CD1c-positive myeloid dendritic cell (primary cell): ENCODE data around the gene CUTC.
"Not testable (repeated sequence)": the region's sequence is repeated elsewhere in the genome, so short reads cannot be mapped to it uniquely, and the experiment has no call there.

Source experiments
- DNase-seq: peaks from one replicate; pipeline ENCODE4 v3.0.0-alpha.2; 2016; ENCODE audit errors: extremely low spot score

Gene CUTC, protein sequence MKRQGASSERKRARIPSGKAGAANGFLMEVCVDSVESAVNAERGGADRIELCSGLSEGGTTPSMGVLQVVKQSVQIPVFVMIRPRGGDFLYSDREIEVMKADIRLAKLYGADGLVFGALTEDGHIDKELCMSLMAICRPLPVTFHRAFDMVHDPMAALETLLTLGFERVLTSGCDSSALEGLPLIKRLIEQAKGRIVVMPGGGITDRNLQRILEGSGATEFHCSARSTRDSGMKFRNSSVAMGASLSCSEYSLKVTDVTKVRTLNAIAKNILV

DNA sequence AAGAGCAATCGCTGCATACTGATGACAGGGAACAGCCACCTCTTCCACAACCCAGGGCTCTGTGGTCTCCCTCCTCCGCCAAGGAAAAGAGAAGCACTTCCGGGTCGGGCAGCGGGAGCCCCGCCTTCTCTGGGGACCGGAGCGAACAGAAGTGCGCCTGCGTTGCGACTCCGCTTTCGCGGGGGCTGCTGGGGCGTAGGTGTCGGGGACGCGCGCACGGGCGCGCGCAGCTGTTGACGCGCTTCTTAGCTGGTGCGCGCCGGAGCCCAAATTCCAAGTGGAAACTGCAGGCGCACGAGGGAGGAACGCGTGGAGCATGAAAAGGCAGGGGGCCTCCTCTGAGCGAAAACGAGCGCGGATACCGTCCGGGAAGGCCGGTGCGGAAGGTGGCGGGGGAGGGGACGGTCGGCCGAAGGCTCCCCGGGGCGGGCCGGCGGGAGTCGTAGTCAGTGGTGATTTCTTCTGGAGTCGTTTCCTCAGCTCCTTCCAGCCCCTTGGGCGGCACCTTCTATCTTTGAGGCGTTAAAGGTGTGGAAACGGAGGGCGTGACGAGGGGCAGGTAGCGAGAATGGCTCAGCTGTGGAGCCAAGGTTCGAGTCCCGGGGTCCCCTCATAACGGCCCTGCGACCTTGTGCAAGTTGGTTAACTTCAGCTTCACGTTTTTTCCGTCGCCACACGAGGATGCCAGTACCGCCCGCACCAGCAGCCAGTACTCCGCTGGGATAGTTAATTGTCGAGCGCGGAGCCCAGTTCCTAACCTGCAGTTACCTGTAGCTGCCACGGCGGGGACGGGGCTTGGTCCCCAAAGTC, at the start of gene CUTC, which contains the start of gene COX15:
Gene CUTC, plus strand, starts transcription at position 202 of the 810 bp plus-strand sequence. Its CDS starts 115 bp downstream, at position 317.
Gene COX15, minus strand, starts transcription at position 95 of the 810 bp plus-strand sequence. Its CDS starts 78 bp downstream, at position 17.
- peak; percentile 98 for DNase-seq

DNA sequence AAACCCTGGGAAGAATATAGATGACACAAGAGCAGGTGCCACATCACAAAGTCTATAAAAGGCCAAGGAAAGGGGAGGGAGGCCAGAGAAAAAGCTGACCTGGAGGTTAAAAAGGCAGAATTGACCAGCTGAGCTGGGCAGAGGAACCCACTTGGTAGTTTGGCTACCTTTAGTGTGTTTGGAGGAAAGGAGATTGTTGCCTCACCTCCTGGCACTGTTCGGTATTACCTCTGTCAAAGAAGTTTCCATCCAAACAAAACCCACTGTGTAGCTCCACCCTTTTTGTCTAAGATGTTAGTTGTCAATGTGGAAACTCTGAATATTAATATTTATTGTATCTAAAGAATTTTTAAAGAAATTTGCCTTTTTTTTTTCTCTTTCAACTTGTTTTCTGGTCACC, 49.3 kb upstream of the CUTC start:
- DNase-seq = no peak

DNA sequence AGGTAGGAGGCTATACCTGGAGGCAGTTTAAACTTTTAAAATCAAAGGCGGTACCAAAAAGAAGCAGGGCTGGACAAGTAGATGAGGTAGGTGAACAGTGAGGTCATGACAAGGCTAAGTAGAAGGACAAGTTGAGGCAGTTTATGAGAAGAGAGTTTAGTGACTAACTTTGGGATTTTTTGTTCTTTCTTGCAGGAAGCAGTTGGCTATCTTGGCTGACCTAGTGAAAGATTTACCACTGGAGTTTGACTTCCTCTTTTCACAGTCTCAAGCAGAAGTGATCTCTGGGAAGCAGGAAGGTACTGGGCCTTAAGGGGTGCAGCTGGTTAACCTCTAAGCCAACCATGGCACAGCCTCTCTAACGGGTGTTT, 46.5 kb upstream of the CUTC start:
- peak; percentile 73 for DNase-seq

DNA sequence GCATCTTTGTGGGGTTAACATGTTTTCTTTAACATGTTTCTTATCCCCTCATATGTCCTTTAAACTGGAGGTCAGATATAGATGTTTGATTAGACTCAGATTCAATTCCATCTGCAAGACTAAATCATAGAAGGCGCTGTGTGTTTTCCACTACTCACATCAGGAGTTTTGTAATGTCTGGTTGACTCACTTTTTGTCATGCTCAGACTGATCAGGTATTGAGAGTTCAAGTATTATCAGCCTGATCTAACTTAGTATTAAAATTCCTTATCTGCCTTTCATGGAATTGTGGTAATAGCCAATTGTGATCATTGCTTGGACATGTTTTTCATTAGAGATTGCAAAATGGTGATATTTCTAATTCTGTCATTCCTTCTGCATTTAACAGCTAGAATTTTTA, 42.6 kb upstream of the CUTC start:
- no peak for DNase-seq

DNA sequence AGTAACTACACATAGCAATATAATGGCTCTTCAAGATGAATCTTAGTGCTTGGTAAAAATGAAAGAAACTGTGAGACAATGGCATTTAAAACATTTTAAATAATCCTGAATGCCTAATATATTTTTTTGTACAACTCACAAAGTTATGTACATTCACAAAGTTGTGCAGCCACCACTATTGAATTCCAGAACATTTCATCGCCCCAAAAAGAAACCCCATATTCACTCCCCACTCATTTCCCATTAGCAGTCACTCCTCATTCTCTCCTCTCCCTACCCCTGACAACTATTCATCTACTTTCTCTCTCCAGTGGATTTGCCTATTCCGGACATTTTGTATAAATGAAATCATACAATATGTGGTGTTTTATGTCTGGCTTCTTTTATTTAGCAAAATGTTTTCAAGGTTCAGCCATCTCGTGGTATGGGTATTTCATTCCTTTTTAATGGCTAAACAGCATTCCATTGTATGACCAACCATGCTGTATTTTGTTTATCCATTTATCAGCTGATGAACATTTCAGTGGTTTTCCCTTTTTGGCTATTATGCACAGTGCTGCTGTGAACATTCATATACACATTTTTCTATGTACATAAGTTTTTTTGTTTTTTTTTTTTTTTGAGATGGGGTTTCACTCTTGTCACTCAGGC, 38.0 kb upstream of the CUTC start:
- DNase-seq = no peak

DNA sequence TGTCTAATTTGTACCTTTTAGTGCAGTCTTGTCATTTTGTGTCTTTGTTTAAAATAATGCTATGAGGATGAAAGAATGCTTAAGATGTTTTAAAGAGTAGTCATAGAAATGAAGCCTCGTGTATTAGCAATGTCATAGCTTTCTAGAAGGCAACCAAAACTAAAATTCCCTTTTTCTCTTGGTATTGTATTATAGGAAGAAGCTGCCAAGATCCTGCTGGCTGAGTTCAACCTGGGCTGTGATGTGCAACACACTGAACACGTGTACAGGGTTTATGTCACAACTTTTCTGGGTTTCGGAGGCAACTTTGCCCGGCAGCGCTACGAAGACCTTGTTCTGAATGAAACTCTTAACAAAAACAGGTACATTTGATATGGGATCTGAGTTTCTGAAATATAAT, 36.3 kb upstream of the CUTC start:
- DNase-seq = no peak

DNA sequence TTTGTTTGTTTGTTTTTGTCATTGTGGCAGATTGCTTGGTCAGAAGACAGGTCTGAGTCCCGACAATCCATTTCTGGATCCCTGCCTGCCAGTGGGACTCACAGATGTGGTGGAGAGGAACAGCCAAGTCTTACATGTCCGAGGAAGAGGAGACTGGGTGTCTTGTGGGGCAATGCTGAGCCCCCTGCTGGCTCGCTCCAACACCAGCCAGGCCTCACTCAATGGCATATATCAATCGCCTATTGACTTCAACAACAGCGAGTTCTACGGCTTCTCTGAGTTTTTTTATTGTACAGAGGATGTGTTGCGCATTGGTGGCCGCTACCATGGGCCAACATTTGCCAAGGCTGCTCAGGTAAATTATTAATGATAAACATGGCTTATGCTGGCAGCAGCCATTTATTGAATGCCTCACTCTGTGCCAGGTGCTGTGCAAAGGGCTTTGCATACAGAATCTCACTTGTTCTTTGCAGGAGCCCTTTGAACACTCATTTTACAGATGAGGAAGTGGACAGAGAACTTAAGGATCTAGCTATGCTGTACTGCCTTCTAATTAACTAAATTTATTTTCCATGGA, 33.4 kb upstream of the CUTC start:
- no peak for DNase-seq

DNA sequence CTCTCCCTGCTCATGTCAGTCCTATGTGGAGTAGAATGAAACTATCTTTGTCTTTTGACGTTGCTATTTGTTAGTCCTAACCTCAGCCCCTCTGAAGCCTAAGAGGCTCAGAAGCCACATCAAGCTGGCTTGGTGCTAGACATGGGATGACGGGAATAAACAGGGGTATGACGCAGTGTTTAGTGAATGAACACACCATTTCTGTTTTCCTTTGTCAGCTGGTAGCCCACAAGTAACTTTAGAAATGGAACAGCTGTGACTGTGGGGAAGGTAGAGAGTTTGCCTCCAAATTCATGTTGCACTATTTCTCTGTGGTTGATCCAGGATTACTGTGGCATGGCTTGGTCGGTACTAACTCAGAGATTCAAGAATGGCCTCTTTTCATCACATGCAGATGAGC, 31.4 kb upstream of the CUTC start:
- DNase-seq = no peak

DNA sequence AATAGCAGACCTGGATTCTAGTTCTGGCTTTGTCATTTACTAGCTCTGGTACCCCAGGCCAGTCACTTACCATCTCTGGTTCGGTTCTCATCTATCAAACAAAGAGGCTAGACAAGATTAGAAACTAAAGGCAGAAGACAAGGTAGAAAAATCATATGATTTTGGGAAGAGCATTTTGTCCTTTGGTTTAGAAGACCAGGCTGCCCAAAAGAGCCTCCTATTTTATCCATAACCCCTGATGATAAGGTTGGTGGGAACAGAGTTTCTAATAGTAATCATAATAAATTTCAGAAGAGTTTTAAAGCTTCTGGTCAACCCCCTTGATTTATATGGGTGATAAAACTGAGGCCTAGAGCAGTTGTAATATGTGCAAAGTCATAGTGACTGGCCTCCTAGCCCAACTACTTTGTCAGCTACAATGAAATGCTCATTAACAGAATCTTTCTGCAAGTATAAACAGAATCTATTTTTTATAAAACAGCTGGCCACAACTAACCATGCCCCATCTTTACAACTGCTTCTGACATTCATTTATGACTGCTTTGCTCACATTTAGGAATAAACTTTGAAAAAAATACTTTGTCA, 23.5 kb upstream of the CUTC start:
- DNase-seq = no peak

DNA sequence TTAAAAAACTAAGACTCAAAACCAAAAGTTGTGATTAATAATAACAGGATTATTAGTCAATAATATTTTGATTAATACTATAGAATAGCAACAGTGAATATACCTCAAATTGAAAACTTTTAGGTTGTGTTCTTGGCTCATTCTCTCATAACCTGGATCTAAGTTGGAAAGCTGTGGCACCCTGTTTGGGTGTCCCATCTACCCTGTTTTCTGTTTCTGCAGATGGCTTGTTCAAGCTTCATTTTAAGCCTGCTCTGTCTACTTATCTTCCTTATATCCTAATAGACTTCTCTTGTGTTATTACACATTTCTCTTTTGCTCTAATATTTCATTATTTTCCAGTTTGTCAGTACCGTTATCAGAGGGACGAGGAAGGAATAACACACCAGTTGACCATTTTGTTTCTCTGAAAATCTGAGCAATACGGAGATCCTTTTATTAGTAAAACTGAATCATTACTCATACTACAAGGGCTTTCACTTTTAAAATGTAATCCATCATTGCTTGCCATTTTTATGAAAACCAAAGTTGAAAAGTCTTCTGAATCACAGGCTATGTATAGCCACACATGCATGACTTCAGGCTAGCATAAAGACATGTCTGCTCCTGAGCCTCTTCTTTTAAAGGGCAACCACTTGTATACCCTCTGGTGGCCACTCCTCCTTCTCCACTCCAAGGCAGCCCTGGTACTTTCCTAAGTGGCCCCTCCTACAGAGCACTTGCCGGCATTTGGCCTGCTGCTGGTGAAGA, 22.4 kb upstream of the CUTC start:
- no peak for DNase-seq

DNA sequence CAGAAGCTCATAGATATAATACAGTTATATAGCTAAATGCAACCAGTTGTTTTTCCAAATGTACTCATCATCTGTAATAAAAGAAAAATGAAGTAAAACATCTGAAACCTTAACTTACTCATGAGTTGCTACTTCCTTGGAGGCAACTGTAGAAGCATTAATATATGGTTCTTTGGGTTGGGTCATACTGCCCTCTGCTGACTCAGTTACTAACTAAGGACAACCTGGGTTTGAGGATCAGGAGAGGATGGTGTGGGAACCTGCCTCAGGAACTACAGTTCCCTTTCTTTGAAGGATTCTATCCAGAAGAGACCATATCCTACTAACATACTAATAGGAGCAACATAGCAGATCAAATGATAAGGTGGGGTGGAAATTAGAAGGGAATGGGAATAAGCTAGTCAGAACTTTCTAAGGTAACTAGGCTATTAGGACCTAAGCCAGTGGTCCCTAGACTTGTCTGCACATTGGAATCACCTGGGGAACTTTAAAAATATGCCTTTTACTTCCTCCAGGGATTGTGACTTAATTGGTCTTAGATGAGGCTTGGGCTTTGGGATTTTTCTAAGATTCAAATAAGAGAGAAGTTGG, 20.8 kb upstream of the CUTC start:
- peak; percentile 68 for DNase-seq

DNA sequence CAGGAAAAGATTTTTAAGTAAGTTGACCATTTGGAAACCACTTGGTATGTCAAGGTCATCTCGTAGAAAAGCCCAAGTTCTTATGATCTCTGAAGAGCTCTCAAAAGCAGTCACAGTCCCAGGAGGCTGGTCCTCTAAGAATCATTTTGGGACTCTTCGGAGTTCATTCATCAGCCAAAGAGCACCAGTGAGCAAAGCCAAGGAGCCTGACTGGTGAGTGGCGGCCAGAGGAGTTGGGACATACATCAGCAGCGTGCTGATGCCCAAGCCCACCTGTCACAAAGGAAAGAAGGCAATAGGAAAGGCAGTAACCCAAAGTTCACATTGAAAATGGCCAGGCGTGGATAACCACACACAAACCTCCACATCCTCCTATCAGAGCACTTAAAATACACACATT, 17.6 kb upstream of the CUTC start:
- no peak for DNase-seq

DNA sequence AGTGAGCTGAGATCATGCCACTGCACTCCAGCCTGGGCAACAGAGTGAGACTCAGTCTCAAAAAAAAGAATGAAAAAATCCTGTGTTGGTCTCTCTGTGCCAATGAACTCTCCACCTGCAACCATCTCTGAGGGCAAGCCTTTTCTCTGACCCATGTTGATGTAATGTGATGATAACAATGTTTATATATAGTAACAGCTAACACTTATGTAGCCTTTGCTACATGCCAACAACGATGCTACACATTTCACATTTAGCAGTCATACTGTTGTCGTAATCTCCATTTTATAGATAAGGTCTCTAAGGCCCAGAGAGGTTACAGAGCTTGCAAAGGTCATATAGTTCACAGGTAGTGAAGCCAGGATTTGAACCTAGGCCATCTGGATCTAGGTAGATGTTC, 11.6 kb upstream of the CUTC start:
- no peak for DNase-seq

DNA sequence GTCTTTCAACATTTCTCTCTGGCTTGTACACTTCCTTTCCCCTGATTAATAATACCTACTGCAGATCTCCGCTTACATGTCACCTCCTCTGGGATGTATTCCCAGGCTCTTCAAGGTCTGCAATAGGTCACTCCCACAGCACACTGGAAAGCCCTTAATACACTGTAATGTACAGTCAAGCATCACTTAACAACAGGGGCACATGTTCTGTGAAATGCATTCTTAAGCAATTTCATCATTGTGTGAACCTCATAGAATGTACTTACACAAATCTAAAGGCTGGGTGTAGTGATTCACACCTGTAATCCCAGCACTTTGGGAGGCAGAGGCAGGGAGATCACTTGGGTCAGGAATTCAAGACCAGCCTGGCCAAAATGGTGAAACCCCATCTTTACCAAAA, 2.0 kb upstream of the CUTC start:
- no peak for DNase-seq

DNA sequence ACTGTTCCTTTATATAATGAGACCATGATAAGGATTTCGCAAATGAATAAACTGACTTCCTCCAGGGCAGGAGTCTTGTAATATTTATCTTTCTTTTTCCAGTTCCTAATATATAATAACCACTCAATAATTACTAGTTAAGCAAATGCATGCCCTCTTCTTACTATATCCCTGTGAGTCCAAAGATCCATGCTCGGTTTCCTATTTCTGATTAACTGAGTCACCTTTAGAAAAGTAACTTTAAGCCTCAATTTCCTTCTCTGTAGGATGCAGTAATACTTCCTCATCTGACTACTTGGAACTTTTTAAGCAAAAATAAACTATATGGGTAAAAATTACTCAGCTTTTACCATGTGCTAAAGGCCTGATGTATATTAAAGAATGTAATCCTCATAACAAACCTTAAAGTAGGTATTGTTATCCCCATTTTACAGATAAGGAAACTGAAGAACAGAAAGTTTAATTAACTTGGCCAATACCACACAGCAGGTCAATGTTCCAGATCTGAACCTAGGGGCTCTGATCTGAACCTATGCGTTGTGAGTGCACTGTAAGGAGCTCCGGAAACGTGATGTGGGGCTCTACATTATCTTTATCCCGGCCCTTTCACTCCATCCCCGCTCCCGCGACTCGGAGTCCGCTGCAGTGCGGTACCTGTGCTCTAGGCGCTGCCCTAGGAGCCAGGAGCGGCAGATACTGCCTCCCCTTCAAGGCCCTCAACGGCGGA, 565 bp upstream of the CUTC start:
- DNase-seq = peak; percentile 55

DNA sequence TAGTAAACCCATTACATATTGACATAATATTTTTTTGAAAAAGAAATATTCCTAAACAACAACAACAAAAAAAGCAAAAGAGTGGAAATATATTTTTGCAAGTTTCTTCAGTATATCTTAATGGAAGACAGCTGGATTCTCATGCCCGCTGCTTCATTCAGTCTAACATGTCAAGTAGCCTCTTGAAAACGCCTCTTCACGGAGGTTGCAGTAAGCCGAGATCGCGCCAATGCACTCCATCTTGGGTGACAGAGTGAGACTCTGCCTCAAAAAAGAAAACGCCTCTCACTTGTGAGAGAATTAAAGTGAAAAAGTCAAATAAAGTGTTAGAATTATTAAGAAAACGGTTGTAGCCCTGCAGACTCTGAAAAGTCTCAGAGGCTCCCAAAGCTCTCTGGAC, 1.3 kb downstream of the CUTC start:
- no peak for DNase-seq

DNA sequence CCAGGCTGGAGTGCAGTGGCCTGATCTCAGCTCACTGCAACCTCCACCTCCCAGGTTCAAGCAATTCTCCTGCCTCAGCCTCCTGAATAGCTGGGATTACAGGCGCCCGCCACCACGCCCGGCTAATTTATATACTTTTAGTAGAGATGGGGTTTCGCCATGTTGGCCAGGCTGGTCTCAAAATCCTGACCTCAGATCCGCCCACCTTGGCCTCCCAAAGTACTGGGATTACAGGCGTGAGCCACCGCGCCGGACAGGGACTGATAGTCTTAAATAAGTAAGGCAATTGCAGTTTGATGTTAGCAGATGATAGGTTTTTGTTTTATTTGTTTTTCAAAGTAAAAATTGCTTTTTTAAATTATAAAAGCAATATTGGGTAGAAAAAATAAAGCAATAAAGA, 2.1 kb downstream of the CUTC start:
- not testable (repeated sequence) for DNase-seq

DNA sequence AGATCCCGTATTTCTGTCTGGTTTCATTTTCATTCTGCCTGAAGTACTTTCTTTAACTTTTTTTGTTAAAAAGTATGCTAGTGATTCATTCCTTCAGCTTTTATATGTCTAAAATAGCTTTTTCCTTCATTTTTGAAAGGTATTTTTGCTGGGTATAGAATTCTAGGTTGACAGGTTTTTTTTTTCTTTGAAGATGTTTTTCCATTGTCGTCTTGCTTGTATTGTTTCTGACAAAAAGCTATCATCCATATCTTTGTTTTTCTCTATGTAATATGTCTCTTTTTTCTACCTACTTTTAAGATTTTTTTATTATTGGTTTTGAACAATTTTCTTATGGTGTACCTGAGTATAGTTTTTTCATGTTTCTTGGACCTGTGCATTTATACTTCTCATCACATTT, 8.2 kb downstream of the CUTC start:
- no peak for DNase-seq

DNA sequence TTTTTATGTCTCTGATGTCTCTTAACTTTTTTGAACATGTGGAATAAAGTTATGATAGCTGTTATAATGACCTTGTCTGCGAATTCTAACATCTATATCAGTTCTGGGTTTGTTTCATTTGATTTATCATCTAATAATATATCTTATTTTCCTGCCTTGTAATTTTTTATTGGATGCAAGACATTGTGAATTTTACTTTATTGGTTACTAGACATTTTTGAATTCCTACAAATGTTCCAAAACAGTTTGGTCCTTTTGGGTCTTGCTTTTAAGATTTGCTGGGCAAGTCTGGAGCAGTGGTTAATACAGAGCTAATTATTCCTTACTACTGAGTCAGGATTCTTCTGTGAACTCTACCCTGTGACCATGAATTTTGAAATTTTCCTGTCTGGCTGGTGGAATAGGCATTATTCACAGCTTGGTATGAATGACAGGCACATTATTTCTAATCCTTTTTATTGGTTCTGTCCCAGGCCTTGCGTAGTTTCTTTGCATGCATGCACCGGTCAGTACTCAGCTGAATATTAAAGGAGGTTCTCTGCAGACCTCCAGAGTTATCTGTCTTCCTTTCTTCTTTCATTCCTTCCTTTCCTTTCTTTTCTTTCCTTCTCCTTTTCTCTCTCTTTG, 9.0 kb downstream of the CUTC start:
- no peak for DNase-seq

DNA sequence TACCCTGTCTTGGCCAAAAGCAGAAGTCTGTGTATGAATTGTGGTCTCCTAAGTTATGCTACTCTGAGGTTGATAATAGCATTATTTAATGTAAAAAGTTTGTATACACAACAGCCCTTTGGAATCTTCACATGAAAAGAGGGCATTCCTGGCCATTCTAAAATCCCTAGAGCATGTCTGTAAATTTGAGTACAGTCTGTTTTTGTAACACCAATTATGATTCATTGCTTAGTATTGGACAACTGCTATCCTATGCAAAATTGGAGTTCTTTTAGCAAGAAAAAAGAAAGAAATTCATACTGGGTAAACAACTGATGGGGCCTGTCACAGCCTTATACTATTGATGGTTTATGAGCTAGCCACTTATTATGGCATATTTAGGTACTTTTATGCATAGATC, 10.2 kb downstream of the CUTC start:
- DNase-seq = no peak
